CD14-positive monocyte (primary cell): ENCODE measurements around the gene FBXL17. TPM values are rescaled to one million over a fixed set of nuclear protein-coding genes. Genes with fewer than 3 reads are reported as not detected.

ENCODE experiments used
- DNase-seq, 3 donors: peaks; one replicate each; pipeline ENCODE4 v3.0.0-alpha.2; 2011 to 2022
- H2AFZ ChIP-seq: 2 replicates; pipeline ENCODE4 v1.6.0; 2012; ENCODE audit warnings: mild to moderate bottlenecking, low read depth, low read length, inconsistent platforms; ENCODE audit not compliant: insufficient read depth, poor library complexity, severe bottlenecking
- H3K27ac ChIP-seq, 2 donors: 1 replicate in 1 of 2; 2 replicates in 1 of 2; pipeline ENCODE4 v1.5.1; 2012 to 2013; ENCODE audit warnings: low read length in 2 of 2, control low read depth in 1 of 2, inconsistent platforms in 1 of 2, low read depth in 1 of 2, mild to moderate bottlenecking in 1 of 2
- H3K27me3 ChIP-seq, 2 donors: one replicate each; pipeline versions ENCODE4 v1.6.0 to v1.6.1; 2011 to 2013; ENCODE audit warnings: low read length in 2 of 2; ENCODE audit not compliant: control insufficient read depth in 2 of 2, insufficient read depth in 2 of 2
- H3K36me3 ChIP-seq, 2 donors: replicated peaks in 1 of 2; 1 replicate in 1 of 2; 2 replicates in 1 of 2; pipeline versions ENCODE4 v1.5.1 to v1.6.1; 2012 to 2013; ENCODE audit warnings: low read length in 2 of 2, control low read depth in 1 of 2, inconsistent platforms in 1 of 2, mild to moderate bottlenecking in 1 of 2; ENCODE audit not compliant: insufficient read depth in 2 of 2, control insufficient read depth in 1 of 2
- H3K4me1 ChIP-seq, 2 donors: 1 replicate in 1 of 2; 2 replicates in 1 of 2; pipeline versions ENCODE4 v1.5.1 to v1.6.1; 2012 to 2013; ENCODE audit warnings: low read length in 2 of 2, control low read depth in 1 of 2, inconsistent platforms in 1 of 2, mild to moderate bottlenecking in 1 of 2, moderate library complexity in 1 of 2; ENCODE audit not compliant: insufficient read depth in 2 of 2, control insufficient read depth in 1 of 2
- H3K4me2 ChIP-seq: replicated peaks from 2 replicates; pipeline ENCODE3; 2012; ENCODE audit warnings: low read length, moderate library complexity, mild to moderate bottlenecking; ENCODE audit not compliant: poor library complexity, severe bottlenecking; ENCODE audit errors: extremely low read depth
- H3K4me3 ChIP-seq, 3 experiments: fragments of 200-600 bp in 1 of 3; sonication (generic) in 1 of 3; replicated peaks in 1 of 3; 1 replicate in 2 of 3; 2 replicates in 1 of 3; pipeline ENCODE4 v1.5.1; 2011 to 2013; ENCODE audit warnings: low read length in 3 of 3, mild to moderate bottlenecking in 3 of 3, control low read depth in 2 of 3, low read depth in 2 of 3, inconsistent platforms in 1 of 3, moderate library complexity in 1 of 3
- H3K79me2 ChIP-seq: 2 replicates; pipeline ENCODE4 v1.6.0; 2012; ENCODE audit warnings: mild to moderate bottlenecking, control low read depth, inconsistent platforms, low read length, moderate library complexity; ENCODE audit not compliant: insufficient read depth
- H3K9ac ChIP-seq: 2 replicates; pipeline ENCODE4 v1.6.0; 2017; ENCODE audit warnings: low read length, mild to moderate bottlenecking; ENCODE audit not compliant: insufficient read depth, poor library complexity, severe bottlenecking
- H3K9me3 ChIP-seq, 2 donors: replicated peaks in 1 of 2; 1 replicate in 1 of 2; 2 replicates in 1 of 2; pipeline versions ENCODE4 v1.5.1 to v1.6.1; 2012 to 2013; ENCODE audit warnings: low read length in 2 of 2, control low read depth in 1 of 2; ENCODE audit not compliant: control insufficient read depth in 1 of 2, insufficient read depth in 1 of 2
- H4K20me1 ChIP-seq: 2 replicates; pipeline ENCODE4 v1.6.0; 2012; ENCODE audit warnings: mild to moderate bottlenecking, low read length, control low read depth, moderate library complexity; ENCODE audit not compliant: insufficient read depth
- H3K27ac Mint-ChIP-seq, 7 donors: one replicate each; pipeline ENCODE4 v1.8.0; 2020; ENCODE audit warnings: mild to moderate bottlenecking in 7 of 7, mixed read lengths in 7 of 7, moderate library complexity in 6 of 7, inconsistent platforms in 2 of 7
- H3K27me3 Mint-ChIP-seq, 3 donors: one replicate each; pipeline ENCODE4 v1.8.0; 2021 to 2022; ENCODE audit warnings: low read depth in 3 of 3, mild to moderate bottlenecking in 3 of 3, mixed read lengths in 3 of 3, moderate library complexity in 3 of 3, inconsistent platforms in 1 of 3
- H3K36me3 Mint-ChIP-seq, 2 donors: one replicate each; pipeline ENCODE4 v1.8.0; 2020; ENCODE audit warnings: mixed read lengths in 2 of 2, inconsistent platforms in 1 of 2, mild to moderate bottlenecking in 1 of 2
- H3K4me1 Mint-ChIP-seq: one replicate; pipeline ENCODE4 v1.8.0; 2020; ENCODE audit warnings: mild to moderate bottlenecking, mixed read lengths
- H3K4me3 Mint-ChIP-seq, 2 donors: one replicate each; pipeline ENCODE4 v1.8.0; 2020; ENCODE audit warnings: mild to moderate bottlenecking in 2 of 2, mixed read lengths in 2 of 2, moderate library complexity in 1 of 2
- H3K9me3 Mint-ChIP-seq, 7 donors: one replicate each; pipeline ENCODE4 v1.8.0; 2020 to 2022; ENCODE audit warnings: mixed read lengths in 7 of 7, mild to moderate bottlenecking in 6 of 7, moderate library complexity in 6 of 7, inconsistent platforms in 2 of 7
- WGBS: methylation state at CpG from one replicate; pipeline ENCODE4 v1.1.5; 2013; ENCODE audit warnings: missing lambda C conversion rate; ENCODE audit not compliant: insufficient coverage; 5-methylcytosine and 5-hydroxymethylcytosine counted together
- intact Hi-C, 2 donors: fragments of 100-400 bp; cut with micrococcal nuclease; formaldehyde crosslinking; loops; one replicate each; pipeline versions ENCODE4 v1.15.0 to v1.15.1; 2023
- polyA plus RNA-seq, 3 donors: library from polyadenylated mRNA; depleted of rRNA in 1 of 3; unstranded in 2 of 3; stranded (reverse) in 1 of 3; fragments of 300-500 nt in 2 of 3; fragments of >200 nt in 1 of 3; fragmentation: Illumina TruSeq in 2 of 3; gene quantifications; 1 replicate in 2 of 3; 2 replicates in 1 of 3; pipeline ENCODE4 v1.2.3, GENCODE V29; 2012 to 2021
- TF ChIP-seq, protein P1 (sequence below): fragments of 200-600 bp; IDR thresholded peaks from one replicate; pipeline ENCODE4 v1.8.0; 2022; ENCODE audit warnings: antibody characterized with exemption, mild to moderate bottlenecking

FBXL17 gene
- polyA plus RNA-seq, 3 donors, result 1.5 to 6.6 (median 2.0) TPM

DNA sequence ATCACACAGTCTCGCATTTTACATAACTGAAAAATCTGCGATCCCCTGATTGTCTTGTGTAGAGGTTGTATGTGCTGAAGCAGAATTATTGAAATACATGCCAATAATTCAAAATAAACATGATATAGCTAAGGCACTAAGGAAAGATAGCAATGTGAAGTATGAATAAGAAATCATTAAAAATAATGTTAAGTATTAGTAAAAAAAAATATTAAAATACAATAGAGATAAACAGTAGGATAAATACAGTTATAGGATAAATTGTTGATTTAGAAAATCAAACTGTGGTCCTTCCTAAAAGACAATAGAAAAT, 121.1 kb downstream of the FBXL17 start:
- H3K36me3 Mint-ChIP-seq, result no peaks in the 10 kb centered on the region
- peak overlapping the region; percentile 32 for H2AFZ ChIP-seq
- intact Hi-C loops, result no loop called here

DNA sequence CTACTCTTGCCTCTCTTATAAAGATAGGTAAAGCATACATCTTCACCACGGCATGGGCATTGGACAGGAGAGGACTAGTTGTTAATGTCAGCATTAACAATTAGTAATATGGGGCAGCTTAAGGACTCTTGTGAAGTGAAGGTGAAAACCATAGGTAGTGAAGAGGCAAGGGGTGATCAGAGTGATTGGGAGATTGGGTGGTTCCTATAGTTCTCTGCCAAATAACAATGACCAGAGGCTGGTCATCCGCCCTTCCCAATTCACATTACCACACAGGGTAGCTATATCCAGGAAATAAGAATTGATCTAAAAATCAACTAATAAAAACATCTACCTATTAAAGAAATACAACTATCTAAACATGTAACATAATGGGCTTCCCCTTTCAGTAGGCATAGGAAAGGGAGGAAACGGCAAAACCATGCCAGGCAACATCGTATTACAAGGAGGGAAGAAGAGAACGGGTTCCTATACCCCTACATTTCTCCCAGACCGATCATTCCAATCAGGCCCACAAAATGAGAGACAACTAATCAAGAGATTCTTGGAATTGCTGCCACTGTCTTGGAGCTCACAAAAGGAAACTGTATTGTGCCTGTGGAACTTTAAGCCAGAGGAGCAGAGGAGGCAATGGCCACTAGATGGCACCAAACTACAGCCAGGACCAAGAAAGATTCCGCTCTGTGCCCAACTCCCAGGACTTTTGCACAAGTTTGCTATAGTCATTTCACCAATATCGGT, 121.6 kb downstream of the FBXL17 start:
- H3K9ac ChIP-seq, result no peak overlapping the region
- intact Hi-C loops, result no loop called here
- H3K4me1 Mint-ChIP-seq, result peaks cover 6% of the 10 kb centered on the region
- H3K27ac ChIP-seq, result no peak overlapping the region
- peak overlapping the region; percentile 81 to 92 for H3K4me3 Mint-ChIP-seq
- peak; percentile 46 to 61 (median 57) for DNase-seq
- H3K36me3 ChIP-seq, result no peaks in the 10 kb centered on the region
- peak overlapping the region; percentile 32 for H2AFZ ChIP-seq
- peak overlapping the region; percentile 60 for H3K4me2 ChIP-seq
- H3K9me3 Mint-ChIP-seq, result no peaks in the 10 kb centered on the region
- H3K27ac Mint-ChIP-seq, result peak overlapping the region in 3 of 7 donors; percentile 30 to 76 (median 58)
- WGBS, result no CpG with 5 or more reads among the region's 8 CpGs
- H3K9me3 ChIP-seq, result no peaks in the 10 kb centered on the region
- no peaks in the 10 kb centered on the region for H3K27me3 ChIP-seq
- H3K4me1 ChIP-seq, result no peaks in the 10 kb centered on the region
- H3K4me3 ChIP-seq, result peak overlapping the region in 2 of 3 experiments; percentile 51 to 66
- TF ChIP-seq, protein P1, sequence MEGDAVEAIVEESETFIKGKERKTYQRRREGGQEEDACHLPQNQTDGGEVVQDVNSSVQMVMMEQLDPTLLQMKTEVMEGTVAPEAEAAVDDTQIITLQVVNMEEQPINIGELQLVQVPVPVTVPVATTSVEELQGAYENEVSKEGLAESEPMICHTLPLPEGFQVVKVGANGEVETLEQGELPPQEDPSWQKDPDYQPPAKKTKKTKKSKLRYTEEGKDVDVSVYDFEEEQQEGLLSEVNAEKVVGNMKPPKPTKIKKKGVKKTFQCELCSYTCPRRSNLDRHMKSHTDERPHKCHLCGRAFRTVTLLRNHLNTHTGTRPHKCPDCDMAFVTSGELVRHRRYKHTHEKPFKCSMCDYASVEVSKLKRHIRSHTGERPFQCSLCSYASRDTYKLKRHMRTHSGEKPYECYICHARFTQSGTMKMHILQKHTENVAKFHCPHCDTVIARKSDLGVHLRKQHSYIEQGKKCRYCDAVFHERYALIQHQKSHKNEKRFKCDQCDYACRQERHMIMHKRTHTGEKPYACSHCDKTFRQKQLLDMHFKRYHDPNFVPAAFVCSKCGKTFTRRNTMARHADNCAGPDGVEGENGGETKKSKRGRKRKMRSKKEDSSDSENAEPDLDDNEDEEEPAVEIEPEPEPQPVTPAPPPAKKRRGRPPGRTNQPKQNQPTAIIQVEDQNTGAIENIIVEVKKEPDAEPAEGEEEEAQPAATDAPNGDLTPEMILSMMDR, result peak; percentile 94
- no peaks in the 10 kb centered on the region for H3K79me2 ChIP-seq
- H3K27me3 Mint-ChIP-seq, result no peaks in the 10 kb centered on the region
- no peaks in the 10 kb centered on the region for H3K36me3 Mint-ChIP-seq
- no peaks in the 10 kb centered on the region for H4K20me1 ChIP-seq

More for the DNA sequence above, 121.1 kb downstream of the FBXL17 start:
- Mint-ChIP-seq H3K4me1 (peaks cover 6% of the 10 kb centered on the region), H3K27me3 (no peaks in the 10 kb centered on the region), H3K9me3 (no peaks in the 10 kb centered on the region), H3K27ac (no peak overlapping the region), H3K4me3 (no peak overlapping the region)
- Histone ChIP-seq H3K9me3 (no peaks in the 10 kb centered on the region), H3K36me3 (no peaks in the 10 kb centered on the region), H3K4me1 (no peaks in the 10 kb centered on the region), H3K4me2 (peak overlapping the region; percentile 60), H3K27ac (no peak overlapping the region), H4K20me1 (no peaks in the 10 kb centered on the region), H3K27me3 (no peaks in the 10 kb centered on the region), H3K4me3 (peak overlapping the region in 1 of 3 experiments; percentile 66), H3K79me2 (no peaks in the 10 kb centered on the region), H3K9ac (no peak overlapping the region)
- TF ChIP-seq, protein P1, result peak; percentile 68
- WGBS, result no CpG with 5 or more reads among the region's 2 CpGs
- no peak for DNase-seq
